Sigmoid colon (tissue), 7 donors: ENCODE data around the gene AIM2. TPM values are rescaled to one million over a fixed set of nuclear protein-coding genes. Genes with fewer than 3 reads are reported as not detected.

Experiments
- DNase-seq: peaks from one replicate; pipeline ENCODE4 v3.0.0-alpha.2; 2019
- H3K27ac ChIP-seq, 4 donors: fragments of 200-600 bp; sonication (generic); one replicate each; pipeline ENCODE4 v1.5.1; 2016 to 2019; ENCODE audit warnings: mild to moderate bottlenecking in 1 of 4
- H3K27me3 ChIP-seq, 3 donors: fragments of 200-600 bp; sonication (generic); one replicate each; pipeline ENCODE4 v1.5.1; 2019; ENCODE audit warnings: mild to moderate bottlenecking in 1 of 3
- H3K36me3 ChIP-seq, 4 donors: fragments of 200-600 bp; sonication (generic); one replicate each; pipeline ENCODE4 v1.5.1; 2016 to 2019
- H3K4me1 ChIP-seq, 4 donors: fragments of 200-600 bp; sonication (generic); one replicate each; pipeline ENCODE4 v1.5.1; 2017 to 2019
- H3K4me3 ChIP-seq, 4 donors: fragments of 200-600 bp; sonication (generic); one replicate each; pipeline ENCODE4 v1.5.1; 2017 to 2019; ENCODE audit warnings: mild to moderate bottlenecking in 2 of 4, moderate library complexity in 1 of 4
- H3K9me3 ChIP-seq, 4 donors: fragments of 200-600 bp in 3 of 4; sonication (generic) in 3 of 4; one replicate each; pipeline versions ENCODE4 v1.5.1 to v1.6.1; 2013 to 2019
- CTCF ChIP-seq, 4 experiments: fragments of 450-650 bp in 3 of 4; fragments of 200-600 bp in 1 of 4; IDR thresholded peaks; one replicate each; pipeline ENCODE4 v1.5.1; 2016 to 2019; ENCODE audit warnings: antibody characterized with exemption in 4 of 4, mild to moderate bottlenecking in 3 of 4, moderate library complexity in 2 of 4
- EP300 ChIP-seq, 4 donors: sonication (generic); formaldehyde crosslinking; IDR thresholded peaks; one replicate each; pipeline ENCODE4 v1.6.1; 2017; ENCODE audit warnings: antibody characterized with exemption in 4 of 4
- POLR2A ChIP-seq, 2 donors: fragments of 450-650 bp; IDR thresholded peaks; one replicate each; pipeline ENCODE4 v1.6.1; 2016; ENCODE audit warnings: antibody characterized with exemption in 2 of 2, mild to moderate bottlenecking in 2 of 2, moderate library complexity in 2 of 2
- POLR2AphosphoS5 ChIP-seq, 4 donors: sonication (generic); formaldehyde crosslinking; IDR thresholded peaks; one replicate each; pipeline ENCODE4 v1.6.1; 2017; ENCODE audit warnings: antibody characterized with exemption in 4 of 4
- WGBS, 2 donors: extraction: QIAGEN DNeasy Blood & Tissue Kit; methylation state at CpG; one replicate each; pipeline ENCODE4 v1.1.7; 2013; 5-methylcytosine and 5-hydroxymethylcytosine counted together
- intact Hi-C: fragments of 100-400 bp; cut with DNase I; formaldehyde crosslinking; loops from one replicate; pipeline ENCODE4 v1.15.1; 2023
- polyA plus RNA-seq, 3 donors: library from polyadenylated mRNA; stranded (reverse); fragments of 200-250 nt; gene quantifications; one replicate each; pipeline ENCODE4 v1.2.3, GENCODE V29; 2013
- total RNA-seq, 4 donors: library from RNA; depleted of rRNA; stranded (reverse); fragments of >200 nt; gene quantifications; one replicate each; pipeline ENCODE4 v1.1.0, GENCODE V29; 2016
- donor health status: healthy with polysubstance abuse.
- donor health status: Bipolar disorder and iron deficiency.
- donor health status: healthy.

Gene AIM2
- total and polyA plus RNA-seq, 7 donors, result 1.6 to 5.3 (median 3.3) TPM; not detected in 4

GRCh38 chr1:159089184-159089791 lies 12.7 kb upstream of the AIM2 start:
- Histone ChIP-seq H3K36me3 (no peaks in the 10 kb centered on the region), H3K9me3 (no peaks in the 10 kb centered on the region), H3K27me3 (no peaks in the 10 kb centered on the region), H3K4me1 (no peaks in the 10 kb centered on the region), H3K27ac (no peak overlapping the region), H3K4me3 (no peak overlapping the region)
- intact Hi-C loops, result no loop called here
- peak in 1 of 4 experiments; percentile 16 for TF ChIP-seq CTCF (IDR thresholded peaks at IDR 0.05)
- no peak for TF ChIP-seq POLR2A (IDR thresholded peaks at IDR 0.05)
- WGBS, 2 donors, result 89 to 93% methylated on average over 4 of the region's 4 CpGs
- DNase-seq, result no peak

- no peak for TF ChIP-seq POLR2A (IDR thresholded peaks at IDR 0.05)
- no peak for TF ChIP-seq EP300 (IDR thresholded peaks at IDR 0.05)
- Histone ChIP-seq H3K27ac (no peak overlapping the region), H3K27me3 (no peaks in the 10 kb centered on the region), H3K36me3 (no peaks in the 10 kb centered on the region), H3K4me1 (no peaks in the 10 kb centered on the region), H3K4me3 (no peak overlapping the region), H3K9me3 (no peaks in the 10 kb centered on the region)
- no peak for DNase-seq
- intact Hi-C loops, result no loop called here
- WGBS, 2 donors, result 68 to 77% methylated on average over 6 of the region's 6 CpGs
Measured at GRCh38 chr1:159088546-159089183, 12.1 kb upstream of the AIM2 start.

GRCh38 chr1:159088050-159088449 lies 11.5 kb upstream of the AIM2 start:
- intact Hi-C loops, result no loop called here
- WGBS, 2 donors, result 40 to 69% methylated on average over 2 of the region's 2 CpGs
- Histone ChIP-seq H3K9me3 (no peaks in the 10 kb centered on the region), H3K36me3 (no peaks in the 10 kb centered on the region), H3K4me1 (no peaks in the 10 kb centered on the region), H3K4me3 (no peak overlapping the region), H3K27ac (no peak overlapping the region), H3K27me3 (no peaks in the 10 kb centered on the region)
- DNase-seq, result no peak
- TF ChIP-seq POLR2A (IDR thresholded peaks at IDR 0.05) (no peak), POLR2AphosphoS5 (IDR thresholded peaks at IDR 0.05) (no peak), EP300 (IDR thresholded peaks at IDR 0.05) (no peak), CTCF (IDR thresholded peaks at IDR 0.05) (no peak)

GRCh38 chr1:159084867-159085266 lies 8.3 kb upstream of the AIM2 start:
- Histone ChIP-seq H3K9me3 (no peaks in the 10 kb centered on the region), H3K36me3 (no peaks in the 10 kb centered on the region), H3K4me1 (no peaks in the 10 kb centered on the region), H3K27ac (peak overlapping the region in 1 of 4 donors; percentile 16), H3K4me3 (no peak overlapping the region), H3K27me3 (no peaks in the 10 kb centered on the region)
- 87 to 88% methylated on average over 3 of the region's 3 CpGs for WGBS, 2 donors
- no peak for DNase-seq
- TF ChIP-seq CTCF (IDR thresholded peaks at IDR 0.05) (no peak), POLR2AphosphoS5 (IDR thresholded peaks at IDR 0.05) (peak in 1 of 4 donors; percentile 12)
- intact Hi-C loops, result no loop called here

- Histone ChIP-seq H3K9me3 (no peaks in the 10 kb centered on the region), H3K27me3 (no peaks in the 10 kb centered on the region), H3K4me1 (no peaks in the 10 kb centered on the region), H3K27ac (peak overlapping the region in 1 of 4 donors; percentile 16), H3K36me3 (no peaks in the 10 kb centered on the region), H3K4me3 (no peak overlapping the region)
- TF ChIP-seq CTCF (IDR thresholded peaks at IDR 0.05), result no peak
- TF ChIP-seq POLR2A (IDR thresholded peaks at IDR 0.05), result no peak
- TF ChIP-seq POLR2AphosphoS5 (IDR thresholded peaks at IDR 0.05), result no peak
- no peak for TF ChIP-seq EP300 (IDR thresholded peaks at IDR 0.05)
- intact Hi-C loops, result no loop called here
- WGBS, 2 donors, result 71 to 81% methylated on average over 3 of the region's 3 CpGs
- DNase-seq, result no peak
Measured at GRCh38 chr1:159084152-159084551, 7.6 kb upstream of the AIM2 start.
